ENCODE results near the gene SCMH1.

- TF ChIP-seq CBFB (CRISPR knock-in tag; IDR thresholded peaks at IDR 0.05; ENCODE audit: low read depth) (no peak), ARID4B (CRISPR knock-in tag; IDR thresholded peaks at IDR 0.05; ENCODE audit: borderline replicate concordance) (no peak), NR1H2 (CRISPR knock-in tag; IDR thresholded peaks at IDR 0.05) (no peak), SP1 (CRISPR knock-in tag; conservative IDR thresholded peaks at IDR 0.05) (no peak), CTCF (IDR thresholded peaks at IDR 0.05) (no peak), NFYB (CRISPR knock-in tag; conservative IDR thresholded peaks at IDR 0.05; ENCODE audit: low read depth) (no peak), TCF7 (CRISPR knock-in tag; IDR thresholded peaks at IDR 0.05; ENCODE audit: low read depth) (no peak), ATF1 (CRISPR knock-in tag; IDR thresholded peaks at IDR 0.05) (no peak)
- TF ChIP-seq, protein P1, sequence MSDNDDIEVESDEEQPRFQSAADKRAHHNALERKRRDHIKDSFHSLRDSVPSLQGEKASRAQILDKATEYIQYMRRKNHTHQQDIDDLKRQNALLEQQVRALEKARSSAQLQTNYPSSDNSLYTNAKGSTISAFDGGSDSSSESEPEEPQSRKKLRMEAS (CRISPR knock-in tag; IDR thresholded peaks at IDR 0.05): no peak
- TF ChIP-seq, protein P2, sequence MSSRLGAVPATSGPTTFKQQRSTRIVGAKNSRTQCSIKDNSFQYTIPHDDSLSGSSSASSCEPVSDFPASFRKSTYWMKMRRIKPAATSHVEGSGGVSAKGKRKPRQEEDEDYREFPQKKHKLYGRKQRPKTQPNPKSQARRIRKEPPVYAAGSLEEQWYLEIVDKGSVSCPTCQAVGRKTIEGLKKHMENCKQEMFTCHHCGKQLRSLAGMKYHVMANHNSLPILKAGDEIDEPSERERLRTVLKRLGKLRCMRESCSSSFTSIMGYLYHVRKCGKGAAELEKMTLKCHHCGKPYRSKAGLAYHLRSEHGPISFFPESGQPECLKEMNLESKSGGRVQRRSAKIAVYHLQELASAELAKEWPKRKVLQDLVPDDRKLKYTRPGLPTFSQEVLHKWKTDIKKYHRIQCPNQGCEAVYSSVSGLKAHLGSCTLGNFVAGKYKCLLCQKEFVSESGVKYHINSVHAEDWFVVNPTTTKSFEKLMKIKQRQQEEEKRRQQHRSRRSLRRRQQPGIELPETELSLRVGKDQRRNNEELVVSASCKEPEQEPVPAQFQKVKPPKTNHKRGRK (CRISPR knock-in tag; IDR thresholded peaks at IDR 0.05; ENCODE audit: borderline replicate concordance): no peak
Measured at GRCh38 chr1:41218152-41218551, 24.0 kb downstream of the SCMH1 start.
